HUES64 (cell line): ENCODE data around the gene IPO13.

Experiments
- H3K27ac ChIP-seq: 2 replicates; pipeline ENCODE4 v1.7.0; 2013; ENCODE audit warnings: low read depth, low read length, inconsistent platforms
- H3K27me3 ChIP-seq: 2 replicates; pipeline ENCODE4 v1.6.1; 2013; ENCODE audit warnings: mild to moderate bottlenecking, low read length; ENCODE audit not compliant: insufficient read depth
- H3K36me3 ChIP-seq: 2 replicates; pipeline ENCODE4 v1.6.1; 2013; ENCODE audit warnings: mild to moderate bottlenecking, low read length; ENCODE audit not compliant: insufficient read depth
- H3K4me1 ChIP-seq: 2 replicates; pipeline ENCODE4 v1.6.1; 2013; ENCODE audit warnings: mild to moderate bottlenecking, low read length, moderate library complexity; ENCODE audit not compliant: insufficient read depth
- H3K4me3 ChIP-seq: 2 replicates; pipeline ENCODE4 v1.5.1; 2013; ENCODE audit warnings: mild to moderate bottlenecking, low read length, moderate library complexity
- H3K9ac ChIP-seq: 2 replicates; pipeline ENCODE4 v1.6.1; 2013; ENCODE audit warnings: mild to moderate bottlenecking, low read depth, low read length
- H3K9me3 ChIP-seq: 2 replicates; pipeline ENCODE4 v1.6.1; 2013; ENCODE audit warnings: low read depth, low read length; ENCODE audit not compliant: insufficient read depth
- WGBS: fragments of 150-250, 120-280 bp; methylation state at CpG from one replicate; pipeline ENCODE4 v1.1.7; 2013; ENCODE audit warnings: missing lambda C conversion rate; 5-methylcytosine and 5-hydroxymethylcytosine counted together

The IPO13 gene

GRCh38 chr1:43956234-43956633 is 9.5 kb downstream of the IPO13 start:
- Histone ChIP-seq H3K9me3 (no peaks in the 10 kb centered on the region), H3K4me1 (peaks cover 4% of the 10 kb centered on the region; the same call in 1 of the 2 replicates), H3K27me3 (no peaks in the 10 kb centered on the region), H3K27ac (no peak overlapping the region), H3K36me3 (peaks cover 22% of the 10 kb centered on the region), H3K9ac (no peak overlapping the region), H3K4me3 (no peak overlapping the region)
- 96% methylated on average over 8 of the region's 8 CpGs for WGBS

- Histone ChIP-seq H3K27ac (no peak overlapping the region), H3K27me3 (no peaks in the 10 kb centered on the region), H3K4me3 (no peak overlapping the region), H3K9me3 (no peaks in the 10 kb centered on the region), H3K4me1 (peaks cover 3% of the 10 kb centered on the region; the same call in 1 of the 2 replicates), H3K36me3 (peaks cover 27% of the 10 kb centered on the region), H3K9ac (no peak overlapping the region)
- WGBS: 92% methylated on average over 7 of the region's 7 CpGs
These were observed 10.8 kb downstream of the IPO13 start for GRCh38 chr1:43957407-43958040.

- Histone ChIP-seq H3K27me3 (no peaks in the 10 kb centered on the region), H3K9ac (no peak overlapping the region), H3K27ac (no peak overlapping the region), H3K4me3 (no peak overlapping the region), H3K4me1 (no peaks in the 10 kb centered on the region), H3K36me3 (peaks cover 27% of the 10 kb centered on the region), H3K9me3 (no peaks in the 10 kb centered on the region)
- WGBS: 95% methylated on average over 8 of the region's 9 CpGs
These were observed 11.9 kb downstream of the IPO13 start for GRCh38 chr1:43958351-43959255.

DNA sequence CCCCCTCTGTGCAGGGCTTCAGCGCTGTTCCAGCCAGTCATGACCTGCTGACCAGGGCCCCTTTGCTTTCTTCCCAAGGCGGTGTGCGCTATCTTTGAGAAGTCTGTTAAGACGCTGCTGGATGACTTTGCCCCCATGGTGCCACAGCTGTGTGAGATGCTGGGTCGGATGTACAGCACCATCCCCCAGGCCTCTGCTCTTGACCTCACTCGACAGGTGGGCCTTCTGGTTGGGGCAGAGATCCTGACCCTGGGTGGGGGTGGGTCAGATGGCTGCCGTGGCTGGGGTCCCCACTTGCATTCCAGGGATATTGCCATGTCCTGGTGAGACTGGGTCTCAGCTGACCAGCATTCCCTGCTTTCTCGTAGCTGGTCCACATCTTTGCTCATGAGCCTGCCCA is 14.0 kb downstream of the IPO13 start:
- no peak overlapping the region for H3K4me3 ChIP-seq
- H3K27me3 ChIP-seq: no peaks in the 10 kb centered on the region
- H3K27ac ChIP-seq: no peak overlapping the region
- no peak overlapping the region for H3K9ac ChIP-seq
- peaks cover 27% of the 10 kb centered on the region for H3K36me3 ChIP-seq
- H3K4me1 ChIP-seq: no peaks in the 10 kb centered on the region
- H3K9me3 ChIP-seq: no peaks in the 10 kb centered on the region
- 95% methylated on average over 8 of the region's 8 CpGs for WGBS

DNA sequence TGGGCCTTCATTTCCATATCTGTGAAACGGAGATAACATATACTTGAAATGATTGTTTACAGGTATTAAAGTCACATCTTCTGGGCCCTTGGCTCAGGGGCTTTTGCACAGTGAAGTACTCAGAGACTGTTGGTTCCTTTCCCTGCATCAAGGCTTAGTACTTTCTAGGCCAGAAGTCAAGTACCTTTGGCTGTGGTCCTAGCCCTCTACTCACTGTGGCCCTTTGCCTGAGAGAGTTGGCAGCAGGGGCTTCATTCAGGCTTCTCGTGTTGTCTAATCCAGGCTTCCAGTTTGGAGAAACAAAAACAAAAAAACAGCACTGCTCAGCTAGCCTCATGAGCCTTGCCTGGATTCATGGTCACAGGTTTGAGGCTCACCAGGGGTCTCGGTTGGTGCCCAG is 14.9 kb downstream of the IPO13 start:
- no peak overlapping the region for H3K4me3 ChIP-seq
- peaks cover 23% of the 10 kb centered on the region for H3K36me3 ChIP-seq
- no peaks in the 10 kb centered on the region for H3K9me3 ChIP-seq
- 94% methylated on average over 3 of the region's 3 CpGs for WGBS
- no peak overlapping the region for H3K9ac ChIP-seq
- no peaks in the 10 kb centered on the region for H3K4me1 ChIP-seq
- no peaks in the 10 kb centered on the region for H3K27me3 ChIP-seq
- H3K27ac ChIP-seq: no peak overlapping the region

DNA sequence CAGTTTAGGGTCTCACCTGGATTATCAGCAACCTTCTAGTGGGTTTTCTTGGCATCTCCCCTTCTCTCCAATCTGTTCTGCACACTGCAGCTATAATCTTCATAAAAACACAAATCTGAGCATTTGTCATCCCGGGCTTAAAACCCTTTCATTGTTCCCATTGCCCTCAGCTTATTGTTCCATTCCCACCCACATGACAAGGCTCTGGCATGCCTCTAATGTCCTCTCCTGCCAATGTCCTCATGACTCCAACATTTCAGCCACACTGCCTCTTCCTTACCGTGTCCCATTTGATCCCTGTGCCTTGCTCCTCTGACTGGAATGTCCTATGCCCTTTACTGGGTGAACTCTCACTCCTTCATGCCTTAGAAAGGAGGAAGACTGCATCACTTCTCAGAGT is 15.6 kb downstream of the IPO13 start:
- no peaks in the 10 kb centered on the region for H3K27me3 ChIP-seq
- 93% methylated on average over 2 of the region's 2 CpGs for WGBS
- peaks cover 20% of the 10 kb centered on the region for H3K36me3 ChIP-seq
- no peaks in the 10 kb centered on the region for H3K4me1 ChIP-seq
- no peak overlapping the region for H3K4me3 ChIP-seq
- no peak overlapping the region for H3K27ac ChIP-seq
- H3K9me3 ChIP-seq: no peaks in the 10 kb centered on the region
- H3K9ac ChIP-seq: no peak overlapping the region

GRCh38 chr1:43963006-43963405 is 16.3 kb downstream of the IPO13 start:
- peaks cover 14% of the 10 kb centered on the region for H3K36me3 ChIP-seq
- 97% methylated on average over 3 of the region's 3 CpGs for WGBS

DNA sequence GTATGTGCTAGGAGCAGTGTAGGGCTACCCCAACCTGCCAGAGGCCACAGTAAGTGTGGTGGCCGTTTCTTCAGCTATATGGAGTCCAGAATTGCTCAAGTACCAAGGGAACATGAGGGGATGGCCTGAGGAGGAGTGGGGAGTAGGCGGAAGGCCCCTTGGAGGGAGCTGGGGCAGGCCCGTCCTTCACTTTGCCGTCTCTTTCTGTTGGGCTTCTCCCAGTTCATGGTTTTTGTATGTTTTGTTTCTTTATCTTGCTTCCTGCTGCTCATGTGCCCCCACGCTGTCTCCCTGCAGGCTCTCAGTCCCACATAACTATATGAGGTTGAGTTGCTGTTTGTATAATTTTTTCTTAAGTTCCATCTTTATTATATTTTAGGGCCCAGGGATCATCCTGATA is 17.1 kb downstream of the IPO13 start:
- H3K27me3 ChIP-seq: no peaks in the 10 kb centered on the region
- H3K36me3 ChIP-seq: peaks cover 10% of the 10 kb centered on the region; the same call in 1 of the 2 replicates
- WGBS: 89% methylated on average over 4 of the region's 5 CpGs
- H3K9ac ChIP-seq: no peak overlapping the region
- no peaks in the 10 kb centered on the region for H3K4me1 ChIP-seq
- no peak overlapping the region for H3K4me3 ChIP-seq
- no peak overlapping the region for H3K27ac ChIP-seq
- no peaks in the 10 kb centered on the region for H3K9me3 ChIP-seq

More at GRCh38 chr1:43963006-43963405, 16.3 kb downstream of the IPO13 start:
- H3K9me3 ChIP-seq: no peaks in the 10 kb centered on the region
- no peaks in the 10 kb centered on the region for H3K27me3 ChIP-seq
- H3K9ac ChIP-seq: no peak overlapping the region; the same call in 1 of the 2 replicates
- H3K27ac ChIP-seq: no peak overlapping the region
- H3K4me1 ChIP-seq: no peaks in the 10 kb centered on the region
- no peak overlapping the region for H3K4me3 ChIP-seq

GRCh38 chr1:43965316-43965715 is 18.6 kb downstream of the IPO13 start:
- H3K27ac ChIP-seq: no peak overlapping the region
- H3K4me1 ChIP-seq: no peaks in the 10 kb centered on the region
- peaks cover 8% of the 10 kb centered on the region; the same call in 1 of the 2 replicates for H3K36me3 ChIP-seq
- H3K27me3 ChIP-seq: no peaks in the 10 kb centered on the region
- no peak overlapping the region for H3K9ac ChIP-seq
- H3K9me3 ChIP-seq: no peaks in the 10 kb centered on the region
- WGBS: 95% methylated on average over 2 of the region's 3 CpGs
- H3K4me3 ChIP-seq: no peak overlapping the region

DNA sequence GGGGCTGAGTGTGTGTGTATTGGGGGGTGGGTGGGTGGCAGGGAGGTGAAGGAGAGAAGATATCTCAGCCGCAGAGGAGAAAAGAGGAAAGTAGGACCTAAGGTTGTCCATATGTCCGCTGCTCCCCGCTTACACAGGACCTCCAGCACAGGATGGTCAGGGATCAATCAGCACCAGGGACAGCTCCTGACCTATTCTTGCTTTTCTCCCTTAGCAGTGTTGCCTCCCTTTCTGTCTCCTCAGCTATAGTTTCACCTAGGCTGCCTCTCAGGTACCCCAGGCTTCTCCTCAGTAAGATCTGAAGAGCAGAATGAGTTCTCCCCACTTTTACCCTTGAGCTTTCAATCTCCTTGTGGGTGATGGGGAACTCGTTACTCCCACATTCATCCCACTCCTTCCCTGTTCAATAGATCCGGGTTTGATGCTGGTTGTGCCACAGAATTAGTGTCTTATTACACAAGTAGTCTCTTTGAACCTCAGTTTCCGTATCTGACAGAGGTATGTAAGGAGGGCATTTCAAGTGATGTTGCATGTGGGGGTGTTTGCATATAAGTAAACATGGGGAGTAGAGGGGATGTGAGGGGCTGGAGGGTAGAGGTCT is 21.7 kb downstream of the IPO13 start:
- 80% methylated on average over 5 of the region's 6 CpGs for WGBS
- peaks cover 26% of the 10 kb centered on the region for H3K36me3 ChIP-seq

DNA sequence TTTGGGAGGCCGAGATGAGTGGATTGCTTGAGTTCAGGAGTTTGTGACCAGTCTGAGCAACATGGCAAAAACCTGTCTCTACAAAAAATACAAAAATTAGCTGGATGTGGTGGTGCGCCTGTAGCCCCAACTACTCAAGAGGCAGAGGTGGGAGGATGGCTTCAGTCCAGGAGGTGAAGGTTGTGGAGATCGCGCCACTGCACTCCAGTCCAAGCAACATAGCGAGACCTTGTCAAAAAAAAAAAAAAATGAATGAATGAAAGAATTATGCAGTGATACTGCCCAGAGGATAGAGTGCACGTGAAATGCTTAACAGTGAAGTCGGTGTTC is 22.6 kb downstream of the IPO13 start:
- Histone ChIP-seq H3K4me3 (peak overlapping the region; percentile 34), H3K4me1 (0 out of 2 replicates have a peak, but pooled peaks cover 9% of the 10 kb centered on the region), H3K9ac (no peak overlapping the region), H3K36me3 (peaks cover 26% of the 10 kb centered on the region), H3K27me3 (no peaks in the 10 kb centered on the region), H3K27ac (no peak overlapping the region), H3K9me3 (no peaks in the 10 kb centered on the region)
- 61% methylated on average over 7 of the region's 7 CpGs for WGBS

More for the DNA sequence above, 21.7 kb downstream of the IPO13 start:
- 0 out of 2 replicates have a peak, but pooled peaks cover 5% of the 10 kb centered on the region for H3K4me1 ChIP-seq
- H3K9ac ChIP-seq: no peak overlapping the region
- no peaks in the 10 kb centered on the region for H3K27me3 ChIP-seq
- H3K27ac ChIP-seq: no peak overlapping the region
- no peak overlapping the region for H3K4me3 ChIP-seq
- H3K9me3 ChIP-seq: no peaks in the 10 kb centered on the region
